GM13976 (cell line): Measurements from ENCODE around the gene SV2A.
"Not testable (repeated sequence)": the region's sequence is repeated elsewhere in the genome, so short reads cannot be mapped to it uniquely, and the experiment has no call there.

Source experiments
- DNase-seq: peaks from one replicate; pipeline ENCODE4 v3.0.0; 2012; ENCODE audit warnings: low spot score
- in situ Hi-C: fragments of 300-500 bp; cut with MboI; formaldehyde crosslinking; loops from one replicate; pipeline ENCODE4 v1.12.0; 2022; ENCODE audit warnings: low sequenced_read_pairs, mixed read lengths, inconsistent platforms; ENCODE audit not compliant: unreplicated experiment
- TF ChIP-seq, protein P1 (sequence below): IDR thresholded peaks from 2 replicates; pipeline ENCODE4 v1.5.1; 2012; ENCODE audit warnings: borderline replicate concordance, mild to moderate bottlenecking; ENCODE audit not compliant: insufficient read depth; ENCODE audit errors: extremely low read depth, missing control alignments, control extremely low read depth

The SV2A gene

DNA sequence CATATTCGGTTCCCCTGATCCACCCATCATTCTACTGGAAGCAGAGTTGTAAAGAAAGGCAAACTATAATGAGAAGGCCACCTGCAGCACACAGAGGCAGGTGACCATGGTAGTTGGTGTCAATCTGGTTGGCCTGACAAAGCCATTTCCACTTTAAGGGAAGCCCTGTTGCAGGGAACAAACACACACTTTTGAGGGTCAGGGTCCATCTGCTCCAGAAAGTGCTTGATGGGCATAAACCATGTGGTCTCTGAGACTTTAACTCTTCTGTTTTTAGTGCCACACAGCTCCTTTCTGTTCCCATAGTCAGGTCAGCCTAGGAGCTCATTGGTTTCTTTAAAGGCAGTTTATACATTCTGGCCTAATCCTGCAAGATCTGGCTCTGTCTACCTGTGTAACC, 35.8 kb downstream of the SV2A start:
- in situ Hi-C loops: no loop called here
- TF ChIP-seq, protein P1, sequence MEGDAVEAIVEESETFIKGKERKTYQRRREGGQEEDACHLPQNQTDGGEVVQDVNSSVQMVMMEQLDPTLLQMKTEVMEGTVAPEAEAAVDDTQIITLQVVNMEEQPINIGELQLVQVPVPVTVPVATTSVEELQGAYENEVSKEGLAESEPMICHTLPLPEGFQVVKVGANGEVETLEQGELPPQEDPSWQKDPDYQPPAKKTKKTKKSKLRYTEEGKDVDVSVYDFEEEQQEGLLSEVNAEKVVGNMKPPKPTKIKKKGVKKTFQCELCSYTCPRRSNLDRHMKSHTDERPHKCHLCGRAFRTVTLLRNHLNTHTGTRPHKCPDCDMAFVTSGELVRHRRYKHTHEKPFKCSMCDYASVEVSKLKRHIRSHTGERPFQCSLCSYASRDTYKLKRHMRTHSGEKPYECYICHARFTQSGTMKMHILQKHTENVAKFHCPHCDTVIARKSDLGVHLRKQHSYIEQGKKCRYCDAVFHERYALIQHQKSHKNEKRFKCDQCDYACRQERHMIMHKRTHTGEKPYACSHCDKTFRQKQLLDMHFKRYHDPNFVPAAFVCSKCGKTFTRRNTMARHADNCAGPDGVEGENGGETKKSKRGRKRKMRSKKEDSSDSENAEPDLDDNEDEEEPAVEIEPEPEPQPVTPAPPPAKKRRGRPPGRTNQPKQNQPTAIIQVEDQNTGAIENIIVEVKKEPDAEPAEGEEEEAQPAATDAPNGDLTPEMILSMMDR: no peak
- DNase-seq: no peak

DNA sequence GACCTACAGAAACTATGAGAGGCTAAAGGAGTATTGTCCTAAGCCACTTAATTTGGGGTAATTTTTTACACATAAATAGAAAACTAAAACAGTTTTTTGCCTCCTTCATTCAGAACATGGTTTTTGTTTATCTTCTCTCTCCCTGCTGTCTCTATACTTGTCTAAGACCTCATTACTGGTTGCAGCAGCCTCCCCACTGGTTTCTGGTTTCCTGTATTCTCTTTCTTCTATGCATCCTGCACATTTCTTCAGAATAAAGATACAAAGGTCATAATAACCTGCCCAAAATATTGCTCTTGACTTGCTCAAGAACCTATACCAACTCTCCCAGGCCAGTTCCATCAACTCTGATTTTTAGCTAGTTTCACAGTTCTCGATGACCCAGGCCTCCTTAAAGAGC, 38.1 kb downstream of the SV2A start:
- TF ChIP-seq, protein P1: no peak
- in situ Hi-C loops: no loop called here

DNA sequence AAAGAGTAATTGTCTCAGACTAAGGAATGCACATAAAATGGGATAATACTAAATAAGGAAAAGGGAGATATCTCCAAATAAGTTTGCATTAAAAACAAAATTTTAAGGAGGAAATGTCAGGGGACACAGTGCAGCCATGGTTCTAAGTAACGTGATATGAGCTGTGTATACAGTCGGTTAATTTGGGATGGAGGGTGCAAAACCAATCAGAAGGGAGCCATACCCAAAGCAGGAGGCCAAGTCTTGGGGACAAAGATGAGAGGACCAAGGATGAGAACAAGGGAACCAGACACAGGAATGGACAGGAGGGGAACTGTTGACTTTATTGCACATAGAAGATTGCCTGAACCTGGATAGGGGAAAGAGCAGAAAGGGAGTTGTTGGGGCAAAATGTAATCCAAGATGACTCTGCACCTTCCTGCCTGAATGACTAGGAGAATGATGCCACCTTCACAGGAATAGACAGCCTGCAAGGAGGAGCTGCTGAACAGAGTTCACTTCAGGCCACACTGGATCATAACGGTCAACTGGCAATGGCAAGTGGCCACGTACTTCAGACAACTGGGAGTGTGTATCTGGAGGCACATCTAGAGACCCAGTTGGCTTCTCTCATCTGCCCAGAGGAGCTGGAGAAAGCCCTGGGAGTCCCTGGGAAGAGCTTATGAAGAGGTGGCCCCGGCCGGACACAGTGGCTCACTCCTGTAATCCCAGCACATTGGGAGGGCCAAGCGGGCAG, 40.3 kb downstream of the SV2A start:
- no peak for DNase-seq
- in situ Hi-C loops: no loop called here
- TF ChIP-seq, protein P1: no peak

More for the DNA sequence above, 38.1 kb downstream of the SV2A start:
- no peak for DNase-seq

DNA sequence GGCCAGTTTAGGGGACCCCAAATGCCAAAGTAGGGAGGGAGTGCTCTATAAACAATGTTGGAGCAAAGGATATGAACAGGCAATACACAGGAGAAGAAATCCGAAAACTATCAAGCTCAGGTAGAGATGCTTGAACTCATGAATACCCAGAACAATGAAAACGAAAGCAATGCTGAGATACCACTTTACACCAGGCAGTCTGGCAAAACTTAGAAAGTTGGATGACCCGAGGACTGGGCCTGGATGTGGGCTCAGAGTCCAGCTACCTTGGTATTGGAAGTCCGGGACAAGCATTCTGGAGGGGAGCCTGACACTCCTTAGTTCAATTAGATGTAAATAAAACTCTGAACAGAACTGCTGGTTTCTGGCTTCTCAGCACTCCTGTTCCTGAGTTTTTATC, 44.6 kb downstream of the SV2A start:
- in situ Hi-C loops, DNase-seq: not testable (repeated sequence)

DNA sequence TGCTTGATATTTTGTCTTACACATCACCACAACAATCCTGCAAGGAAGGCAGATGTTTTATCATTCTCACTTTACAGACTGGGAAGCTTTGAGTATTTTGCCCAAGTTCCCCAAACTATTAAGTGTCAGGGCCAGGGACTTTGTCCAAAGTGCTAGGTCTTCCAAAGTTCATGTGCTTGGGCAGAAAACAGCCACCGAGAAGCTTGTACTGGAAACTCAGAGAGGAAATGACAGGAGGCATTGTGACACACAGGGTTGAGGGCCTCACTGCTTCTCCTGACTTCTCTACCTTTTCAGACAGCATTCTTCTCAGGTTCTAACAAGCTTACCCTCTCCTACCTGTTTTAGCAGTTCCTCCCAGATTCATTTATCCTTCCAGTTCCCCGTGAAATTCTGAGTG, 50.8 kb downstream of the SV2A start:
- DNase-seq, in situ Hi-C loops: not testable (repeated sequence)

DNA sequence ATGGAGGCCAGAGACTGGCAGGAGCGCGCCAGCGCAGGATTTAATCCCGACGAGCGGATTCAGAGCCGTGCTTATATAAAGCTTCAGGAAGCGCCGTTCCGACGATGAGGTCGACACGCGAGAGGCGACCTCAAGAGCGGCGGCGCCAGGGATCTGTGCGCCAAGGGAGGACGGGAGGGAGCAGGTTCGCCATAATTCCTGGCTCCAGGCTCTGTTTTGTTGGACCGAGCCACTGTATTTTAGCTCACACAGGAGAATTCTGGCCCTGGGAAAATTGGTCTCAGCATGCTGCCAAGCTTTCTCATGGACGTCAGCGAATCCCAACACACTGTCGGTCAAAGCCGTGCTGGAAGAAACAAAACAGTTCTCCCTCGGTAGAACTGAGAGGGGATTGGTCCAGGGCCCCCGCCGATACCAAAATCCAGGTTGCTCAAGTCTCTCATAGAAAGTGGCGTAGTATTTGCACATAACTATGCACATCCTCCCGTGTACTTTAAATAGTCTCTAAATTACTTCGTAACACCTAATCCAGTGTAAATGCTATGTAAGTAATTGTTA, 56.1 kb downstream of the SV2A start:
- DNase-seq, in situ Hi-C loops: not testable (repeated sequence)

DNA sequence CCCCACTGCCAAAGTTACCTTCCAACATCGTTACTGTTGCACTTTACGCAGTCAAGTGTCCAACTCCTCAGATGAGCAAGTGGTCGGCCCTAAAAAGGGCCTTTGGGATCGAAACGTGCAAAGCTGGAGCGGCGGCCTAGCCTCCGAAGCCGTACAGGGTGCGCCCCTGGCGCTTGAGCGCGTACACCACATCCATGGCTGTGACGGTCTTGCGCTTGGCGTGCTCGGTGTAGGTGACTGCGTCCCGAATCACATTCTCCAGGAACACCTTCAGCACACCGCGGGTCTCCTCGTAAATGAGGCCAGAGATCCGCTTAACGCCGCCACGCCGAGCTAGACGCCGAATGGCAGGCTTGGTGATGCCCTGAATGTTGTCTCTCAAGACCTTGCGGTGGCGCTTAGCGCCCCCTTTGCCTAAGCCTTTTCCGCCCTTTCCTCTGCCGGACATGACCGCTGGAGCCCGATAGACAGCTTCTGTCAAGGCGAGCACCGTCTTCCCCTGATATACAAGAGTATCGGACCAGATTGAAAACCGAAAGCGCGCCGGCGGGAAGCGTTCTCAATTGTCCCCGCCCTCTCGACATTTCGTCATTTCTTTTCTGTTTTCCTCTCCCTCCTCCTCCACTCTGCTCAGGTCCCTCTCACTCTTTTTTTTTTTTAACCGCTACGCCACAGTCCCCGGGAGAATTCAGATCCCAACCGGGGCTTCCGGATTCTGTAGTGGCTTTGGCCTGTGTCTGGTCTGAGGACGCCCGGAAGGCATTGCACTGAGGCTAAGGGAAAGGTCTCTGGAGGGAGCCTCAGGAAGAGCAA, 56.8 kb downstream of the SV2A start:
- in situ Hi-C loops: not testable (repeated sequence)

DNA sequence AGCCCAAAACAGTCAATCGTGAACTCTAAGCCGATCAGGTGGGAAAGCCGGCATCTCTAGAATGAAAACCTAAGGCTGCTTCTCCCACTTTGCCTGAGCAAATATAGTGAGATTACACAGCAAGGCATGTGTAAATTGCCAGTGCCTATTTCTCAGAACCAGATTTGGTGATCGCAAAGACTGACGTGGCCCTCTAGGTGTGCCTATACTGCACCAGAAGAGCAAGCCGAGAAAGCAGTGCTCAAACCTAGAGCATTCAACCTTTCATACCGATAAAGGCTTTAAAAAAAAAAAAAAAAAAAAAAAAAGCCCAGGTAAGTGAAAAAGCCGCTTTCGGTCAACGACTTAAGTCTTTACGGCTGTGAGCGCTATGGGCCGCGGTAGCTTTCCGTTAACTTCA, 57.4 kb downstream of the SV2A start:
- in situ Hi-C loops, DNase-seq: not testable (repeated sequence)

More for the DNA sequence above, 56.8 kb downstream of the SV2A start:
- DNase-seq: not testable (repeated sequence)
